Measurements from ENCODE around the gene PAX4.

DNA sequence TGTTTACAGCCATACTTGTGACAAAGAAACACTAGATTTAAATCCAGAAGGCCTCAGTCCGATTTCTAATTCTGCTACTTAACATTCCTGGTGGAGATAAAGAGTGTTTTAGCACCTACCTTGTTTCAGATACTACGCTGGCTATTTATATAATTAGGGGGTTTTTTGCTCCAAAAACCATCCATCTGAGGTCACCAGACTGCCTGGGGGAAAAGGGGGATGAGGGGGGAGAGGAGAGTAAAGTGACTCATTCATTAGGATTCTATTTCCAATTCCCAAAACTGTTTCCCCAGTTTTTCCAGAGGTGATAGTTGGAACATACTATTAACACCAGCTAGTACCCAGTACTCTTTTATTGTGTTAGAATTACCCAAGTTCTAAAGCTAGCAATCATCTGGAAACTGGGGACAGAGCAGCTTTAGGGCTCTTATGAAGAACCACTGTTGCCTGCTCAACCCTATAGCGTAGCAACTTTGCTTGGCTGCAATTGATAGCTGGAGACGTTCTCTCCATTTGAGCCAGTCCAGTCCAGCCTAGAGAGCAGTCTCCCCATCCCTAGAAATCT, 39.1 kb downstream of the PAX4 start:
- TF ChIP-seq, protein P1, sequence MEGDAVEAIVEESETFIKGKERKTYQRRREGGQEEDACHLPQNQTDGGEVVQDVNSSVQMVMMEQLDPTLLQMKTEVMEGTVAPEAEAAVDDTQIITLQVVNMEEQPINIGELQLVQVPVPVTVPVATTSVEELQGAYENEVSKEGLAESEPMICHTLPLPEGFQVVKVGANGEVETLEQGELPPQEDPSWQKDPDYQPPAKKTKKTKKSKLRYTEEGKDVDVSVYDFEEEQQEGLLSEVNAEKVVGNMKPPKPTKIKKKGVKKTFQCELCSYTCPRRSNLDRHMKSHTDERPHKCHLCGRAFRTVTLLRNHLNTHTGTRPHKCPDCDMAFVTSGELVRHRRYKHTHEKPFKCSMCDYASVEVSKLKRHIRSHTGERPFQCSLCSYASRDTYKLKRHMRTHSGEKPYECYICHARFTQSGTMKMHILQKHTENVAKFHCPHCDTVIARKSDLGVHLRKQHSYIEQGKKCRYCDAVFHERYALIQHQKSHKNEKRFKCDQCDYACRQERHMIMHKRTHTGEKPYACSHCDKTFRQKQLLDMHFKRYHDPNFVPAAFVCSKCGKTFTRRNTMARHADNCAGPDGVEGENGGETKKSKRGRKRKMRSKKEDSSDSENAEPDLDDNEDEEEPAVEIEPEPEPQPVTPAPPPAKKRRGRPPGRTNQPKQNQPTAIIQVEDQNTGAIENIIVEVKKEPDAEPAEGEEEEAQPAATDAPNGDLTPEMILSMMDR (IDR thresholded peaks at IDR 0.05), result no peak
- TF ChIP-seq POLR2A (IDR thresholded peaks at IDR 0.05), result no peak
